Mesenchymal stem cell (in vitro differentiated cells and primary cell): ENCODE measurements around the gene RPL18.

Experiments used
- DNase-seq: peaks from one replicate; pipeline ENCODE4 v3.0.0-alpha.2; 2013
- H2AFZ ChIP-seq: one replicate; pipeline ENCODE4 v1.6.1; 2013; ENCODE audit warnings: low read depth, mild to moderate bottlenecking, control low read depth, inconsistent platforms, low read length, moderate library complexity
- H2AK5ac ChIP-seq: 2 replicates; pipeline ENCODE4 v1.6.1; 2013; ENCODE audit warnings: low read length, moderate library complexity, mild to moderate bottlenecking, inconsistent platforms; ENCODE audit not compliant: severe bottlenecking
- H2BK120ac ChIP-seq: one replicate; pipeline ENCODE4 v1.6.1; 2013; ENCODE audit warnings: low read depth, mild to moderate bottlenecking, inconsistent platforms, low read length, moderate library complexity
- H2BK12ac ChIP-seq, 2 experiments: one replicate each; pipeline ENCODE4 v1.6.1; 2013; ENCODE audit warnings: inconsistent platforms in 2 of 2, low read length in 2 of 2, mild to moderate bottlenecking in 2 of 2, moderate library complexity in 2 of 2, control low read depth in 1 of 2
- H2BK15ac ChIP-seq: one replicate; pipeline ENCODE4 v1.6.1; 2013; ENCODE audit warnings: mild to moderate bottlenecking, low read depth, inconsistent platforms; ENCODE audit not compliant: poor library complexity, severe bottlenecking
- H2BK5ac ChIP-seq: 2 replicates; pipeline ENCODE4 v1.6.1; 2013; ENCODE audit warnings: low read depth, mild to moderate bottlenecking, low read length, control low read depth, inconsistent platforms; ENCODE audit not compliant: poor library complexity, severe bottlenecking
- H3K14ac ChIP-seq, 2 experiments: one replicate each; pipeline ENCODE4 v1.6.1; 2013; ENCODE audit warnings: inconsistent platforms in 2 of 2, low read length in 2 of 2, control low read depth in 1 of 2, mild to moderate bottlenecking in 1 of 2, moderate library complexity in 1 of 2
- H3K18ac ChIP-seq, 2 experiments: one replicate each; pipeline ENCODE4 v1.6.1; 2013; ENCODE audit warnings: inconsistent platforms in 2 of 2, low read length in 2 of 2, control low read depth in 1 of 2, low read depth in 1 of 2, mild to moderate bottlenecking in 1 of 2
- H3K23ac ChIP-seq, 2 experiments: one replicate each; pipeline ENCODE4 v1.6.1; 2013; ENCODE audit warnings: inconsistent platforms in 2 of 2, low read length in 2 of 2, mild to moderate bottlenecking in 2 of 2, moderate library complexity in 2 of 2, control low read depth in 1 of 2
- H3K27ac ChIP-seq: 2 replicates; pipeline ENCODE4 v1.5.1; 2013; ENCODE audit warnings: mild to moderate bottlenecking, moderate library complexity, low read length, control low read depth, inconsistent platforms; ENCODE audit not compliant: poor library complexity, severe bottlenecking
- H3K27me3 ChIP-seq, 2 experiments: 2 replicates each; pipeline versions ENCODE4 v1.6.1 to v1.7.0; 2013; ENCODE audit warnings: low read length in 2 of 2, mild to moderate bottlenecking in 2 of 2, moderate library complexity in 2 of 2, control low read depth in 1 of 2, inconsistent platforms in 1 of 2; ENCODE audit not compliant: control insufficient read depth in 1 of 2, insufficient read depth in 1 of 2
- H3K36me3 ChIP-seq, 2 experiments: 2 replicates each; pipeline versions ENCODE4 v1.6.1 to v1.7.0; 2013; ENCODE audit warnings: low read length in 2 of 2, control low read depth in 1 of 2, inconsistent platforms in 1 of 2, low read depth in 1 of 2, mild to moderate bottlenecking in 1 of 2; ENCODE audit not compliant: insufficient read depth in 2 of 2, control insufficient read depth in 1 of 2
- H3K4ac ChIP-seq, 2 experiments: one replicate each; pipeline ENCODE4 v1.6.1; 2013; ENCODE audit warnings: inconsistent platforms in 2 of 2, low read length in 2 of 2, mild to moderate bottlenecking in 2 of 2, moderate library complexity in 2 of 2, control low read depth in 1 of 2, low read depth in 1 of 2
- H3K4me1 ChIP-seq: 2 replicates; pipeline ENCODE4 v1.6.1; 2013; ENCODE audit warnings: low read depth, low read length, control low read depth; ENCODE audit not compliant: control insufficient read depth, insufficient read depth
- H3K4me2 ChIP-seq: 2 replicates; pipeline ENCODE4 v1.6.1; 2013; ENCODE audit warnings: low read length, mild to moderate bottlenecking, inconsistent platforms; ENCODE audit not compliant: poor library complexity, severe bottlenecking
- H3K4me3 ChIP-seq, 2 experiments: 2 replicates each; pipeline versions ENCODE4 v1.5.1 to v1.7.0; 2013; ENCODE audit warnings: low read length in 2 of 2, mild to moderate bottlenecking in 2 of 2, control low read depth in 1 of 2, low read depth in 1 of 2; ENCODE audit not compliant: insufficient read depth in 1 of 2
- H3K79me1 ChIP-seq: replicated peaks from 2 replicates; pipeline ENCODE4 v1.6.1; 2013; ENCODE audit warnings: mild to moderate bottlenecking, control low read depth, low read length, inconsistent platforms; ENCODE audit not compliant: poor library complexity, severe bottlenecking
- H3K9ac ChIP-seq: 2 replicates; pipeline ENCODE4 v1.7.0; 2013; ENCODE audit warnings: mild to moderate bottlenecking, low read length, moderate library complexity
- H3K9me3 ChIP-seq: 2 replicates; pipeline ENCODE4 v1.7.0; 2013; ENCODE audit warnings: mild to moderate bottlenecking, low read length; ENCODE audit not compliant: control insufficient read depth
- H4K8ac ChIP-seq: one replicate; pipeline ENCODE4 v1.6.1; 2013; ENCODE audit warnings: inconsistent platforms, mild to moderate bottlenecking, low read length, moderate library complexity
- H4K91ac ChIP-seq: one replicate; pipeline ENCODE4 v1.6.1; 2013; ENCODE audit warnings: mild to moderate bottlenecking, low read length, inconsistent platforms
- WGBS: methylation state at CpG from one replicate; pipeline ENCODE4 v1.1.7; 2013; ENCODE audit warnings: mixed read lengths; 5-methylcytosine and 5-hydroxymethylcytosine counted together

The RPL18 gene

DNA sequence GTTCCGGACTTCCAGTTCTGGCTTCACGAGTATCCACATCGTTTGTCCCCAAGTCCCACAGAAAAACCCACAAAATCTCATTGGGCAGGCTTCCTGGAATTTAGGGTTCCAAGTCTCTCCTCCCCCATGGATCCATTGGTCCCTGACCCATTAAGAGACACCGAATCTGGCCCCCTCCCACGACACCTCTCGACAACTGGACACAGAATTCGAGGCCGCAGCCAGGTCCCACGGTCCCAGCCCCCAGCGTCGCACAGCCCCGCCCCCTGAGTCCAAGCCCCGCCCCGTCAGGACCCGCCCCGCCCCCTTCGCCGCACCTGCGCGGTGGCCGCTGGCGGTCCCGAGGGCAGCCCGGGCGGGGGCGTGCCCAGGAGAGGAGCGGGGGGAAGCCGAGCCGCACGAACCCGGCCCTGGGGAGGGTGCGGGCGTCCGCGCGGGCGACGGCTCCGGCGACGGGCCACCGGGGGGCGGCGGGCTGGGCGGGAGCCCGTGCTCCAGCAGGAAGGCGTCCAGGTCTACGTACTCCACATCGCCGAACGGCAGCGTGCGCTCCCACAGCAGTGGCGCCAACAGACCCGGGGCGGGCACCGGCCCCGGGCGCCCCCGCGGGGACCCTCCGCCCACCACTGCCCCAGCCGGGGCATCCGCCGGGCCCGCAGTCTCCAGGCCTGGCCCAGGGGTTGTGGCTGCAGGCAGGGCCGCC is 16.4 kb upstream of the RPL18 start:
- Histone ChIP-seq H2BK15ac (peak overlapping the region; percentile 74), H4K8ac (peak overlapping the region; percentile 77), H2BK5ac (peak overlapping the region; percentile 68), H3K79me1 (no peaks in the 10 kb centered on the region), H3K36me3 (peaks cover 12 to 18% of the 10 kb centered on the region in 2 experiments), H3K4me3 (peak overlapping the region; percentile 68 to 81), H4K91ac (peak overlapping the region; percentile 89), H2AFZ (peak overlapping the region; percentile 73), H3K23ac (no peak overlapping the region), H3K27ac (peak overlapping the region; percentile 56), H3K27me3 (peaks cover 0 to 7% of the 10 kb centered on the region in 2 experiments), H3K14ac (no peak overlapping the region), H2BK120ac (peak overlapping the region; percentile 97), H3K4ac (peak overlapping the region; percentile 65 to 77), H2BK12ac (peak overlapping the region; percentile 38 to 95), H3K4me1 (peaks cover 43% of the 10 kb centered on the region), H3K4me2 (peak overlapping the region; percentile 72), H2AK5ac (peak overlapping the region; percentile 97), H3K18ac (peak overlapping the region; percentile 95 to 97), H3K9me3 (no peaks in the 10 kb centered on the region), H3K9ac (peak overlapping the region; percentile 99)
- no peak for DNase-seq
- 2% methylated on average over 63 of the region's 67 CpGs for WGBS

DNA sequence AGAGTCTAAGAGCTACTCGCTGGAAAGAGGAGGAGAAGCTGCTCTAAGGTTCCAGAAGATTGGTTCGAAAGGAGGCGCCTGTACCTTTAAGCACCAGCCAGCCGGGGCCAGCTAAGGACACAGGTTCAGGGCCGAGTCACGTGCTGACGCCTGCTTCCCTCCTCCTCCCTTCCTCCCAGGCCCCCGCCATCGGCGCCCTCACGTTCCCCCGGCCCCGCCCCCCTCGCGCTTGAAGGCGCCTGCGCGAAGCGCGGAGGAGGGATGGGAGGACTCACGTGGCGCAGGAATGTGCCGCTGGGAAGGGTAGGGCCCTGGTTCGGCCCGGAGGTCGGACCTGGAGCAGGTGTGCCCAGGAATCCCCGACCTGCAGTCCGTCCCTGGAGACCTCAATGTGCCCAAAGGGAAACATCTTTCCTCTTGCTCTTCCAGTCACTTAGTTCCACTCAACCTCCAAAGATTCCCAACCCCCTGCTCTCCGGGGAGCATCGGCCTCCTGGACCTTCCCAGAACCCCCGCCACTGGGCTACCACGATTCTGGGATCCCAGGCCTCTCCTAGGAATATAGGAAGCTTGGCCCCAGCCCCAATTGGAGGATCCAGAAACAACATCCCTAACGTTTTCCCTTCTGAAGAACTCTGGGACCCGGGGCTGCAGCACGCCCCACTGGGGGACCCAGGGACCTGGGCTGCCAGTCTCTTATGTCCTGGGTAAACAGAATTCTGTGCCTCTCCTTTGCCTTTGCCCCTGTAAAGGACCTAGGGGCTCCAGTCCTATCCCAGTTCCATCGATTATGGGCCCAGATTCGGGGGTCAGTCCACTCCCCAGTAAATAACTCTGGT is 15.7 kb upstream of the RPL18 start:
- H3K18ac ChIP-seq: peak overlapping the region; percentile 91 to 95
- H3K27me3 ChIP-seq: peaks cover 0 to 7% of the 10 kb centered on the region in 2 experiments
- H2BK12ac ChIP-seq: peak overlapping the region; percentile 4 to 95
- peak overlapping the region in 1 of 2 experiments; percentile 67 for H3K4me3 ChIP-seq
- H3K36me3 ChIP-seq: peaks cover 16 to 19% of the 10 kb centered on the region in 2 experiments
- H3K23ac ChIP-seq: no peak overlapping the region
- H3K4me1 ChIP-seq: peaks cover 51% of the 10 kb centered on the region
- peak; percentile 94 for DNase-seq
- H3K27ac ChIP-seq: peak overlapping the region; percentile 56
- peak overlapping the region; percentile 68 for H2BK5ac ChIP-seq
- H3K79me1 ChIP-seq: no peaks in the 10 kb centered on the region
- H4K91ac ChIP-seq: peak overlapping the region; percentile 89
- H3K14ac ChIP-seq: no peak overlapping the region
- peak overlapping the region; percentile 77 for H4K8ac ChIP-seq
- H2AFZ ChIP-seq: peak overlapping the region; percentile 65
- H2BK120ac ChIP-seq: peak overlapping the region; percentile 97
- no peaks in the 10 kb centered on the region for H3K9me3 ChIP-seq
- peak overlapping the region; percentile 60 for H2BK15ac ChIP-seq
- H3K9ac ChIP-seq: peak overlapping the region; percentile 74
- peak overlapping the region; percentile 65 to 77 for H3K4ac ChIP-seq
- 10% methylated on average over 34 of the region's 37 CpGs for WGBS
- peak overlapping the region; percentile 97 for H2AK5ac ChIP-seq
- H3K4me2 ChIP-seq: peak overlapping the region; percentile 50

- Histone ChIP-seq H3K14ac (no peak overlapping the region), H2BK12ac (peak overlapping the region; percentile 97), H2BK15ac (no peak overlapping the region), H3K18ac (peak overlapping the region; percentile 57 to 91), H2BK120ac (peak overlapping the region; percentile 51), H3K23ac (no peak overlapping the region), H3K36me3 (peaks cover 16 to 20% of the 10 kb centered on the region in 2 experiments), H4K8ac (no peak overlapping the region), H2BK5ac (peak overlapping the region; percentile 53), H3K4me2 (peak overlapping the region; percentile 50), H3K27me3 (peaks cover 0 to 7% of the 10 kb centered on the region in 2 experiments), H2AK5ac (peak overlapping the region; percentile 70), H3K4me1 (peaks cover 55% of the 10 kb centered on the region), H2AFZ (no peak overlapping the region), H3K9ac (peak overlapping the region; percentile 69), H3K27ac (peak overlapping the region; percentile 3), H4K91ac (peak overlapping the region; percentile 81), H3K9me3 (no peaks in the 10 kb centered on the region), H3K4ac (peak overlapping the region; percentile 48 to 96), H3K79me1 (no peaks in the 10 kb centered on the region), H3K4me3 (peak overlapping the region in 1 of 2 experiments; percentile 67)
- 68% methylated on average over 7 of the region's 7 CpGs for WGBS
- DNase-seq: no peak
Observed at GRCh38 chr19:48634036-48634342, 15.0 kb upstream of the RPL18 start.
